ENCODE data around the gene ENPP1. TPM values are rescaled to one million over a fixed set of nuclear protein-coding genes. Genes with fewer than 3 reads are reported as not detected.

ENPP1 gene
- 10.3 TPM for total RNA-seq

DNA sequence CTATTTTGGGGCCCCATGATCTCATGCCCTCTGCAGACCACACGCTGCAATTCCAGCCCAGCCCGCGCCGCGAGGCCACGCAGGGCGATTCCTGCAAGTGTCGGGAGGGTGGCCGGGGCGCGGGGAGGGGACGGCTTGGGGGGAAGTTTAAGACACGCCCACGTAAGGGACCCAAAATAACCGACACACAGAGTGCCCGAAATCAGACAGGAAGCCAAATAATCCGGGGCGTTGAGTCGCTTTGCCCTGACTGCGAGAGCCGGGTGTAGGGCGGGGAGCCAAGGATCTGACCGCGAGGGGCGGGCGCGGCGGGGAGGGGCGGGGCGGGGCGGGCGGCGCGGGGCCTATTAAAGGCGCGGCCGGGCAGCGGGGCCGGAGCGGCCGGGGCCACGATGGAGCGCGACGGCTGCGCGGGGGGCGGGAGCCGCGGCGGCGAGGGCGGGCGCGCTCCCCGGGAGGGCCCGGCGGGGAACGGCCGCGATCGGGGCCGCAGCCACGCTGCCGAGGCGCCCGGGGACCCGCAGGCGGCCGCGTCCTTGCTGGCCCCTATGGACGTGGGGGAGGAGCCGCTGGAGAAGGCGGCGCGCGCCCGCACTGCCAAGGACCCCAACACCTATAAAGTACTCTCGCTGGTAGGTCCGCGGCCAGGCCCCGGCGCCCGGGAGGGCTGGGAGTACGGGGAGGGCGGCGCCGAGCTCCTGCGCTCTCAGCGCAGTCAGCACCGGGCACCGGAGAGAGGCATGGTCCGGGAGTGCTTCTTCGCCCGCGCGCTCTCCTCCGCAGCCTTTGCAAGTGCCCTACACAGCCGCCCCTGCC, at the start of gene ENPP1:
ENPP1 (plus strand) TSS at position 377 of the 816 bp plus-strand sequence; CDS start at position 393, 16 bp downstream.

Other genes with a start within 250 kb of the ENPP1 start
- 4.5 TPM for gene ARG1, start 234.8 kb upstream of the ENPP1 start, total RNA-seq
- gene MED23, start 179.8 kb upstream of the ENPP1 start, total RNA-seq = 59.6 TPM
- gene ENPP3, start 170.7 kb upstream of the ENPP1 start, total RNA-seq = 1.5 TPM
- gene OR2A4, start 106.6 kb upstream of the ENPP1 start, total RNA-seq = not detected
- gene CTAGE9, start 97.0 kb upstream of the ENPP1 start, total RNA-seq = not detected
- gene CCN2, start 143.4 kb downstream of the ENPP1 start, total RNA-seq = 93.1 TPM

All from camera-type eye (tissue), 1 donor.